D341Med (cell line): ENCODE data around the gene ZNF143.

Experiments
- DNase-seq: peaks from one replicate; pipeline ENCODE4 v3.0.0; 2012; ENCODE audit warnings: low spot score

ZNF143 gene

DNA sequence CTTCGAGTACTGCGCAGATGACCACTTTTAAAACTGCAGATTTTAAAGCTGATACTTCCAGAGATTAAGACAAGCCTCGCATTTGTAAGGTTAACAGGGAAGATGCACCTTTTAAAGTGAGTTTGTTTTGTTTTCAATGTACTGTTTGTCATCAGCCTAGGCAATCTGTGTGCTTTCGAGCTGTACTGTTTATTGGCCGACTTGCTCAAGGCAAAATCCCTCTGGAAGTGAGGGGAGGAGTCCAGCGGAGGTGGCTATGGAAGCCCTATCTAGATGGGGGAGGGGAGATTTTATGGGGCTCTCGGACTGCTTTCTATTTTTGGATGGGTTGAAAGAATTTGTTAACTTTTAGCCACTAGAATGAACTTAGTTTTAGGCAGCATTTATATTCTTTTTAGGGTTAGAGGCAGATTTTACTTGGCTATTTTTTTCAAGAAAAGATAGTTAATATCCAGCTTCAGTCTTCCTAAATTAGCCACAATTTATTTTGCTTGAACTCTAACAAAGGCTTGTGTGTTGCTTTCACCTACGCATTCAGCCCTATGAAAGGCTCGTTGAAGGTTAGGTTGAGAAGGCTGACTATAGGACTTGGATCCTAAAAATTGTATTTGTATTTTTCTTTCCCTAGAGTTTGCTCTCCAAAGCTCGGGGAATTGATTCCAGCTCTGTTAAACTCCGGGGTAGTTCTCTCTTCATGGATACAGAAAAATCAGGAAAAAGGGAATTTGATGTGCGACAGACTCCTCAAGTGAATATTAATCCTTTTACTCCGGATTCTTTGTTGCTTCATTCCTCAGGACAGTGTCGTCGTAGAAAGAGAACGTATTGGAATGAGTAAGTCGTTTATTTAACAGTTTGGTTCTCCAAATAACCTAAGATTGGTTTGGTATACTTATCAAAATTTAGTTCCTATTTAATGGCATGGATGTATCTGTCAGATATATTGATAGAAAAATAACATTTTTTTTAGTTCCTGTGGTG is 114.7 kb downstream of the ZNF143 start:
- DNase-seq: peak; percentile 58

DNA sequence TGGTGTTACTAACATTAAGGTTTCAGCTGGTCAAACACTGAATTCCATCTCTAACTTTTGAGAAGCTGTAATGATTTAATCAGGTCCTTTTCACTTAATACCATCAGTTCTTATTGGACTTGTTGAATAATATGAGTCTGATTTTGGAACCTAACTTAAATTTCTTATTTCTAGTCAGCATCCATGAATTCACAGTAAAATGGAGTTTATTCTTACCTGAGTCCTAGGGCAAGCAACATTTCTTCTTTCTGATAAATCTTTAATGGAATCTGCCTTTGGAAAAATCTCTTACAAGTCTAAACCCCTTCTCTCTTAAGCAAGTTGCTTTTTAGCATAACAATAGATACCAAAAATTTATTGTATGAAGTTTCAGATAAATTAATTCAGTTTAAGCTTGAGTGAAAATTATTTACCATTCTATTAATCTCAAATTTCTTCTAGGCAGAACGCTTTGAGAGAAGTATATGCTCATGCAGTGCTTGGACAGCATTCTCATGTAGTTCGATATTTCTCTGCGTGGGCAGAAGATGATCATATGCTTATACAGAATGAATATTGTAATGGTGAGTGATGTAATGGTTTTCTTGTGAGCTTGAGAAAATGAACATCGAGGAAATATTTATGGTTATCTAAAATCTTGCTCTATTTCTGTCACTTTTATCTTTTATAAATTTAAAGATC is 116.0 kb downstream of the ZNF143 start:
- DNase-seq: no peak

- no peak for DNase-seq
Measured at GRCh38 chr11:9577556-9577955, 116.7 kb downstream of the ZNF143 start.
